Stimulated activated naive CD8-positive, alpha-beta T cell treated with anti-CD3 and anti-CD28 coated beads, Interleukin-15, amount 100 ng/mL, for 72 hours (primary cell): ENCODE measurements around the gene CPNE2.
"Not testable (repeated sequence)": the region's sequence is repeated elsewhere in the genome, so short reads cannot be mapped to it uniquely, and the experiment has no call there.

ENCODE experiments used
- ATAC-seq: fragments of 150-1000 bp; cut with Tn5 transposase; 2 replicates; pipeline ENCODE4 v1.10.0; 2021; ENCODE audit warnings: mild to moderate bottlenecking, moderate library complexity
- DNase-seq, 2 donors: peaks; one replicate each; pipeline ENCODE4 v3.0.0; 2021 to 2022
- H3K27ac Mint-ChIP-seq, 2 donors: one replicate each; pipeline ENCODE4 v1.8.0; 2022; ENCODE audit warnings: mild to moderate bottlenecking in 2 of 2, mixed read lengths in 2 of 2, moderate library complexity in 2 of 2
- H3K27me3 Mint-ChIP-seq: one replicate; pipeline ENCODE4 v1.8.0; 2022; ENCODE audit warnings: mixed read lengths
- H3K4me1 Mint-ChIP-seq: one replicate; pipeline ENCODE4 v1.8.0; 2022; ENCODE audit warnings: mild to moderate bottlenecking, mixed read lengths
- H3K4me3 Mint-ChIP-seq, 2 donors: one replicate each; pipeline ENCODE4 v1.8.0; 2022; ENCODE audit warnings: mild to moderate bottlenecking in 2 of 2, mixed read lengths in 2 of 2, moderate library complexity in 1 of 2
- H3K9me3 Mint-ChIP-seq, 2 donors: one replicate each; pipeline ENCODE4 v1.8.0; 2022; ENCODE audit warnings: mixed read lengths in 2 of 2

The CPNE2 gene

DNA sequence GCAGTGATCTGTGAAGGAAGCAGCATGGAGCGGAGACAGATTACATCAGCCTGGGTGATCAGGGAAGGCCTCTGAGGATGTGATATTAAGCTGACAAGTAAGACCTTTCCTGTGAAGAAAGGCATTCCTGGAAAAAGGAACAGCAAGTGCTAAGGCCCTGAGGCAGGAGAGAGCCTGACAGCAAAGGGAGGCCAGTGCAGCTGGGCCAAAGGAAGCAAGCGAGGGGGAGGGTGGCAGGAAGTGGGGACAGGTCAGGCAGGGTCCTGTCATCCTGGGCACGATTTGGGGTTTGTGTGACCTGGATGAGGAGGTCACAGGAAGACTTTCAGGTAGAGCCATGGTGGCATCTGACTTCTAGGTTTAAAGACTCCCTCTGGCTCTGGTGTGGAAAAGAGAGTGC is 12.3 kb downstream of the CPNE2 start:
- DNase-seq: no peak
- Mint-ChIP-seq H3K4me3 (no peak overlapping the region), H3K27me3 (no peaks in the 10 kb centered on the region), H3K27ac (peak overlapping the region; percentile 11 to 69), H3K4me1 (peaks cover 25% of the 10 kb centered on the region), H3K9me3 (no peaks in the 10 kb centered on the region)
- peak; percentile 74 for ATAC-seq

DNA sequence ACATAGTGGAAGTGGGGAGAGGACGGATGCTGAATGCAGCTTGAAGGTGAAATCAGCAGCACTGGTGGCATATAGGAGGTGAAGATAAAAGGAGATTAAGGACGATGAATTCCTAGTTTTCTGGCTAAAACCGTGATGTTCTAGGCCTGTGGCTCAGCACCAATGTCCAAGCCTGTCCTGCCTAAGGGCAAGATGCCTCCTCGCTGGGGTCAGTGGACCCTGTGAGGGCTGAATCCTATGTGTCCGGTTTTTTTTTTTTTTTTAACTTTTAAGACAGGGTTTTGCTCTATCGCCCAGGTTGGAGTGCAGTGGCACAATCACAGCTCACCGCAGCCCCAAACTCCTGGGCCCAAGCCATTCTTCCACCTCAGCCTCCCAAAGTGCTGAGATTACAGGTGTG is 12.8 kb downstream of the CPNE2 start:
- peaks cover 25% of the 10 kb centered on the region for H3K4me1 Mint-ChIP-seq
- H3K27ac Mint-ChIP-seq: no peak overlapping the region
- H3K27me3 Mint-ChIP-seq: no peaks in the 10 kb centered on the region
- no peak overlapping the region for H3K4me3 Mint-ChIP-seq
- no peak for DNase-seq
- no peaks in the 10 kb centered on the region for H3K9me3 Mint-ChIP-seq
- ATAC-seq: peak; percentile 6

DNA sequence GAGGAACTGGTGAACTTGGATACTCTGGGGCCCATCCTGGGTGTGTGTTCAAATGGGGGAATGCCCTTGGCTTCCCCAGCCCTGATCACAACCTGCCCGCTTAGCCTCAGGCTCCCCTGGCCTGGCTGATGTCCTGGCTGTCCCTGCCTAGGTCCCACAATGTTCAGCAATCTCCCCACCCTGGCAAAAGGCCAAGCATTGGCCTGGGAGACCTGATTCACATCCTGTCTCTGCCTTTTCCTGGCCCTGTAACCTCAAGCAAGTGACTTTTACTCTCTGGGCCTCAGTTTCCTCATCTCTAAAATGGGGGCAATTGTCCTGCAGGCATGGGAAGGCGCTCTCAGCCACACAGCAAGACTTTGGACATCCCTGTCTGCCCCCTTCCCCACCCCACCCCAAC is 14.4 kb downstream of the CPNE2 start:
- Mint-ChIP-seq H3K27ac (peak overlapping the region in 1 of 2 donors; percentile 62), H3K9me3 (no peaks in the 10 kb centered on the region), H3K4me3 (no peak overlapping the region)

DNA sequence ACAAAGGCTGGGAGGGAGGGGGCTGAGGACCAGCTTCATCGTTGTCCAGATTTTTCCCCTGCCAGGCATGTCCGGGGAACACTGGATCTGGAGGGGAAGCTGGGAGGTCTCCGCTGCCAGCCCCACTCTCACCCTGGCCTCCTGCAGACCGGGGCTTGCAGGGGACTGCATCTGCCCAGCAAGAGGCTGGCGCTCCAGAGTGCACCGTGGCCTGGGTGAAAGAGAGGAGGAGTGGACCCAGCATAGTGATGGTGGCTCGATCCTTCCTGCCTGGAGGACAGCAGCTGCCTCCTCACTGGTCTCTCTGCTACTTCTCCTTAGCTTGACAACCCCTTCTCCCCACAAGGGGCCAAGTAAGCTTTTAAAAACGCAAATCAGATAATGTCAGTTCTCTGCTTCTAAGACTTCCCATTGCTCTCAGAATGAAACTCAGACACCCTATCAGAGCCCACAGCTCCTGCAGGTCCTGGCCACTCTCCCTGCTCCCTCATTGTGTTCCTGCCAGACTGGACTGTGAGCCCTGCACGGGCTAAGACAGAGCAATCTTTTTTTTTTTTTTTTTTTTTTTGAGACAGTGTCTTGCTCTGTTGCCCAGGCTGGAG is 15.0 kb downstream of the CPNE2 start:
- Mint-ChIP-seq H3K9me3 (no peaks in the 10 kb centered on the region), H3K27me3 (no peaks in the 10 kb centered on the region), H3K27ac (peak overlapping the region in 1 of 2 donors; percentile 55), H3K4me1 (peaks cover 25% of the 10 kb centered on the region), H3K4me3 (no peak overlapping the region)
- ATAC-seq (no peak), DNase-seq (no peak)

More for the DNA sequence above, 14.4 kb downstream of the CPNE2 start:
- Mint-ChIP-seq H3K27me3 (no peaks in the 10 kb centered on the region), H3K4me1 (peaks cover 25% of the 10 kb centered on the region)
- DNase-seq: no peak
- no peak for ATAC-seq

DNA sequence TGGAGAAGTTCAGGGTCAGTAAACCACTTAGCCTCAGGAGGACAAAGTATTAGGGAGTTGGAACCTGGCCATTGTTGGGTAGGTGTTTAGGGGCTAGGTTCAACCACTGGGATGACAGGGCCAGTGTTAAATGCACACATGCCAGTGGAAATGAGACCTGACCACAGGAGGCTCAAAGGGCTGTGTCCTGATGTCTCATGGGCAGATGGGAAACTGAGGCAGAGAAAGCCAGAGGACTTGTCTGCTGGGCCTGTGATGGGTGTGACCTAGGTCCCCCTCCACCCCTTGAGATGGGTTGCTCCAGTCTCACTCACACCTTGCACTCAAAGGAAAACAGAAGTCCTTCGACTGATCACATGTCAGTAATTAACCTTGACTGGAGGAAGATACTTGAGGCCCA is 16.0 kb downstream of the CPNE2 start:
- no peak for DNase-seq
- no peak for ATAC-seq
- H3K27ac Mint-ChIP-seq: no peak overlapping the region
- no peaks in the 10 kb centered on the region for H3K27me3 Mint-ChIP-seq
- peaks cover 33% of the 10 kb centered on the region for H3K4me1 Mint-ChIP-seq
- H3K4me3 Mint-ChIP-seq: no peak overlapping the region
- no peaks in the 10 kb centered on the region for H3K9me3 Mint-ChIP-seq

DNA sequence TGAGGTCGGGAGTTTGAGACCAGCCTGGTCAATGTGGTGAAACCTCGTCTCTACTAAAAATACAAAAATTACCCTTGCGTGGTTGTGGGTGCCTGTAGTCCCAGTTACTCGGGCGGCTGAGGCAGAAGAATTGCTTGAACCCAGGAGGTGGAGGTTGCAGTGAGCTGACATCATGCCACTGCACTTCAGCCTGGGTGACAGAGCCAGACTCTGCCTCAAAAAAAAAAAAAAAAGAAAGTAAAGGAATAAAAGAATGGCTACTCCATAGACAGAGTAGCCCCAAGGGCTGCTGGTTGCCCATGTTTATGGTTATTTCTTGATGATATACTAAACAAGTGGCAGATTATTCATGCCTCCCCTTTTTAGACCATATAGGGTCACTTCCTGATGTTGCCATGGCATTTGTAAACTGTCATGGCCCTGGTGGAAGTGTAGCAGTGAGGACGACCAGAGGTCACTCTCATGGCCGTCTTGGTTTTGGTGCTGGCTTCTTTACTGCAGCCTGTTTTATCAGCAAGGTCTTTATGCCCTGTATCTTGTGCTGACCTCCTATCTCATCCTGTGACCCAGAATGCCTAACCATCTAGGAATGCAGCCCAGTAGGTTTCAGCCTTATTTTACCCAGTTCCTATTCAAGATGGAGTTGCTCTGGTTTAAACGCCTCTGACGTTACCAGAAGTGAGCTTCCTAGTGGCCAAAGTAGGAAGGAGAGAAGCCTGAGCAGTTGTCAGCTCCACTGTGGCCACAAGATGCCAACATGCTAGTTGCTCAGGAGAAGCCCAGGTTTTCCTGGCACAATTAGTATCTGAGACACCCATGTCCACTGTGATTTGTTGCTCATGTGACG is 17.1 kb downstream of the CPNE2 start:
- H3K27me3 Mint-ChIP-seq, DNase-seq: not testable (repeated sequence)
- peaks cover 30% of the 10 kb centered on the region for H3K4me1 Mint-ChIP-seq

DNA sequence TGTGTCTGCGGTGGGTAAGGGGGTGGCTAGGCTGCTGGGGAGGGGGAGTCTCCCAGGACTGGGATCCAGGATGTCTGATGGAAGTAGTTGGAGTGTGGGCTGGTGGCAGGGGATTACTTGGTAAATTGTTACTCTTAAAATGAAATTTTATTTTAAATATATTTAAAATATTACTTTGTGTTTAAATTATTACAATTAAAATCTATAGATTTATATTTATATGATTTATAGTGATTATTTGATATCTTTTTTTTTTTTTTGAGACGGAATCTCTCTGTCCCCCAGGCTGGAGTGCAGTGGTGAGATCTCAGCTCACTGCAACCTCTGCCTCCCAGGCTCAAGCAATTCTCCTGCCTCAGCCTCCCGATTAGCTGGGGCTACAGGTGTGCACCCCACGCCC is 18.6 kb downstream of the CPNE2 start:
- Mint-ChIP-seq H3K27ac (no peak overlapping the region), H3K27me3 (no peaks in the 10 kb centered on the region), H3K4me1 (peaks cover 17% of the 10 kb centered on the region), H3K9me3 (no peaks in the 10 kb centered on the region), H3K4me3 (no peak overlapping the region)
- no peak for DNase-seq
- no peak for ATAC-seq

More for the DNA sequence above, 17.1 kb downstream of the CPNE2 start:
- H3K27ac Mint-ChIP-seq, H3K9me3 Mint-ChIP-seq, H3K4me3 Mint-ChIP-seq, ATAC-seq: not testable (repeated sequence)

DNA sequence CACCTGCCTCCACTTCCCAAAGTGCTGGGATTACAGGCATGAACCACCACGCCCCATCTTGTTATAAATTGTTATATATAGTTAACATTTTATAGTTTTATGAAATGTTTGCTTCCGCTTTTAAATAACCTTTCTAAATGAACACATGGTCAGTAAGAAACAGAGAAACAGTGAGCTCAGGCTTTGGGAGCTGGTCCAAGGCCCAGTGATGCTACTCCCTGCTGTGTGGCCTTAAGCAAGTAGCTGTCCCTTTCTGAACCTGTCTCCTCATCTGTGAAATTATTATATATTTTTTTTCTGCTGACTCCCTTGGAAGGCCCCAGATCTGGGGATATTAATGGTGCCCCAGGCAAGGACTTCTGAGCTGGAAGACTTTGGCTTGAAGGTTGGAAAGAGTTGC is 19.0 kb downstream of the CPNE2 start:
- H3K9me3 Mint-ChIP-seq: no peaks in the 10 kb centered on the region
- no peak overlapping the region for H3K27ac Mint-ChIP-seq
- no peaks in the 10 kb centered on the region for H3K27me3 Mint-ChIP-seq
- ATAC-seq (no peak), DNase-seq (no peak)
- H3K4me3 Mint-ChIP-seq: no peak overlapping the region
- H3K4me1 Mint-ChIP-seq: peaks cover 12% of the 10 kb centered on the region

DNA sequence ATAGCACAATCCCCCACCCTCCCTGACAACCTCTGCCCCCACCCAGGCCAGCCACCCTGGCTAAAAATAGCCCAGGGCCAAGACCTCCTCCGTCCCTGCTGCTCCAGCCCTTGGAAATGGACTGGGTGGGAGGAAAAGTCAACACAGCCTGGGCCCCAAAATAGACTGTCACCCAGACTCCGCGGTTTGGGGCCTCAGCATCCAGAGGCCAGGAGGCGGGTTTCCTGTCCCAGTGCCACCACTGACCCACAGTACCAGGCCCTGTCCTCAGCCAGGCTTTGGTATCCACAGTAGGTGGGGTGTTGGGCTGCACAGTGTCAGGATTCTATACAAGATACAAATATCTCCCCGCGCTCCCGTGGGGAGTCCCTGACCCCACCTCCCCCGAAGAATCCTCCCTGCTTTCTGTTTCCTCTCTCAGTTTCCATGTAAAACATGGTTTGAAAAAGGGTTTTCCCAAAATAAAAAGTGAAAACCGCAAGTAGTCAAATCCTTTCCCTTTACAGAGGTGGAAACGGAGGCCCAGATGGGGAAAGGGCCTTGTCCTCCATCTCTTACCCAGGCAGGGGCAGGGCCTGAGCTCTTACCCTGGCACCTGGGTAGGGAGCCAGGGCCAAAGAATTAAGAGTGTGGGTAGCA is 20.1 kb downstream of the CPNE2 start:
- DNase-seq: no peak
- Mint-ChIP-seq H3K4me1 (peaks cover 8% of the 10 kb centered on the region), H3K27ac (peak overlapping the region; percentile 6 to 61), H3K9me3 (no peaks in the 10 kb centered on the region), H3K27me3 (no peaks in the 10 kb centered on the region), H3K4me3 (no peak overlapping the region)
- ATAC-seq: peak; percentile 56

DNA sequence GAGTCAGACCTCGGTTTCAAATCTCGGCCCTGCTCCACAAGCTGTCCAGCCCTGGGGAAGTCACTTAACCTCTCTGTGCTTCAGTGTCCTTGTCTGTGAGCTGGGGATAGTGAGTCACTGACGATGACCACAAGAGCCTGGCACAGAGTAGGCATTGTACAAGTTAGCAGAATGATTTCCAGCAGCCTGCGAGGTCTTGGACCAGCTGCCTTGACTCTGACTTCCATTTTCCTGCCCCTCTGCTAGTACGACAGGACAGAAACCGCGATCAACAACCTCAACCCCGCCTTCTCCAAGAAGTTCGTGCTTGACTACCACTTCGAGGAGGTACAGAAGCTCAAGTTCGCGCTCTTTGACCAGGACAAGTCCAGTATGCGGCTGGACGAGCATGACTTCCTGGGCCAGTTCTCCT is 20.7 kb downstream of the CPNE2 start:
- H3K27ac Mint-ChIP-seq: no peak overlapping the region
- H3K9me3 Mint-ChIP-seq: no peaks in the 10 kb centered on the region
- ATAC-seq (peak; percentile 72), DNase-seq (no peak)
- no peaks in the 10 kb centered on the region for H3K27me3 Mint-ChIP-seq
- peaks cover 8% of the 10 kb centered on the region for H3K4me1 Mint-ChIP-seq
- H3K4me3 Mint-ChIP-seq: no peak overlapping the region

DNA sequence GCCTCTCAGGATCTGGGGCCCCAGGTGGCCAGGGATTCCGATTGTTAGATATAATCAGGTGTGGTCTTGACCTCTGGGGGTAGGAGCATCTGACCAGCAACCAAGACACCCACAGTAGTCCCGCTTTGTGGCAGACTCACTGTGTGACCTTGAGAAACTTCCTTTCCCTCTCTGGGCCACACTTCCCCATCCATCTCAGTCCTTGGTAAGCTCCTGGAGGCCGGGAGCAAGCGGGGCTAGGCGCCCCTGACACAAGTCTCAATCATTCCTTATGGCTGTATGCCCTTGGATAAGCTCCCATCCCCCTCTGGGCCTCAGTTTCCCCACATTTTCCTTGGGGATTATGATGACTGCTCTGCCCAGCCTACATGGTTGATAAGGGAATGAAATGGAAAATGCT is 21.3 kb downstream of the CPNE2 start:
- no peak overlapping the region for H3K4me3 Mint-ChIP-seq
- no peak for DNase-seq
- ATAC-seq: no peak
- no peaks in the 10 kb centered on the region for H3K9me3 Mint-ChIP-seq
- no peak overlapping the region for H3K27ac Mint-ChIP-seq
- H3K27me3 Mint-ChIP-seq: no peaks in the 10 kb centered on the region
- H3K4me1 Mint-ChIP-seq: peaks cover 8% of the 10 kb centered on the region

DNA sequence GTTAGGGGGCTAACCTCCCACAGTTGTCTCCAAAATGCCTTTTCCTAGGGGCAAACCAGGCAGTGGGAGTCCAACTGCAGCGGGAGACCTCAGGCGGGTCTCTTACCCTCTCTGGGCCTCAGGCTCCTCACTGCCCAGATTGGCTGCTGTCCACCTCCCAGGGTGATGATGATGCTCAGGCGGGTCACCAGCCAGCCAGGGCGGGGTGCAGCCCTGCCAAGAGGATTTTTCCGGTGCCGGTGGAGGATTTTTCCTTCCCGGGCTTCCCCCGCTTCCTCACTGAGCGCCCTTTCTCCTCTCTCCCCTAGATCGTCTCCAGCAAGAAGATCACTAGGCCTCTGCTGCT is 22.8 kb downstream of the CPNE2 start:
- ATAC-seq (no peak), DNase-seq (no peak)
- Mint-ChIP-seq H3K9me3 (no peaks in the 10 kb centered on the region), H3K27ac (no peak overlapping the region), H3K27me3 (no peaks in the 10 kb centered on the region), H3K4me1 (peaks cover 8% of the 10 kb centered on the region), H3K4me3 (no peak overlapping the region)

DNA sequence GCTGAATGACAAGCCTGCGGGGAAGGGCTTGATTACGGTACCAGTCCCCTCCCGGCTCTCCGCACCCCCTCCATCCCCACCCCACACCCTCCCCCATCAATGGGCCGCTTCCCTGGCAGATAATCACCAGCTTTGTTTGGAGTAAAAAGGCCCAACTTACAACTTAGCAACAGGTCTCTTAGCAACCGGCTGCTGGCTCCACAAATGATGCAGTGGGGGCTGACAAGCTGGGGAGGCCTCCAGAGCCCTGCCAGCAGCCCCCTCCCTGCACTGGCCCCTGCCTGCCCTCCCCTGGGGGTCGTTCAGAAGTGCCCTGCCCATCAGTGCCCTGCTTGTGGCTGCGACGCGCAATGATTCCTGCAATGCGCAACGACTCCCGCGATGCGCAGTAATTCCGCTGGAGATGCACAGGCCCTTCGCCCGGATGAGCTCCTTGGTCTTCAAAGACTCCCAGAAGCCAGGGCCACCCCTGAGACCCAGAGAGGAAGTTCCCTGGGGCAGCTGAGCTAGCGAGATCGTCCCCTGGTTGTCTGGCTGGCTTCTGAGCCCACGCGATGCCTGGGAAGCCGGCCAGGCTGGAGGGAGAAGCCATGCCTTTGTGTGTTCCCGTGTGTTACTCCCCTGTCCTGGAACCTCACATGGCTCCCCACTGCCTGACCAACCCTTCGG is 23.3 kb downstream of the CPNE2 start:
- Mint-ChIP-seq H3K27ac (no peak overlapping the region), H3K9me3 (no peaks in the 10 kb centered on the region), H3K4me3 (no peak overlapping the region), H3K27me3 (no peaks in the 10 kb centered on the region), H3K4me1 (peaks cover 8% of the 10 kb centered on the region)
- no peak for ATAC-seq
- DNase-seq: no peak

DNA sequence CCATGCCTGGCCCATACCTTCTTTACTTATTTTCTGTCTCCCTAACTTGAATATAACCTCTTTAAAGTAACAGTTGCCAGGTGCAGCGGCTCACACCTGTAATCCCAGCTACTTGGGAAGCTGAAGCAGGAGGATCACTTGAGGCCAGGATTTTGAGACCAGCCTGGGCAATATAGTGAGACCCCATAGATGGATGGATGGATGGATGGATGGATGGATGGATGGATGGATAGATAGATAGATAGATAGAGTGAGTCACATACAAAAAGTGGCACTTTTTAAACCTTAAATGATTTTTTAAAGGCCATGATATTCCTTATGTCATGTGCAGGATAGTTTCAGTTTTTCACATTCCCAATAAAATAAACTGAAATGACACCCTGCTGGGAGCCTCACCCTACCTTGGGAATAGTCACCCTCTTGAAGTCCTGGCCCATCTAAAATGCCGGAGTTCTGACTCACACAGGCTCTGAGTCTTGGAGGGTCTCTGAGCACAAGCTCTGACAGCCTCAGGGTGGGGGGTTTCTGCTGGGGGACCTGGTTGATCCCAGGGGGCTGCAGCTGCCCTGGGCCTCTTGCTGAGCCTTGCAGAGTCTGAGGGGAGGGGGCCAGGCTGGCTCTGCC is 26.2 kb downstream of the CPNE2 start:
- no peaks in the 10 kb centered on the region for H3K27me3 Mint-ChIP-seq
- peaks cover 8% of the 10 kb centered on the region for H3K4me1 Mint-ChIP-seq
- DNase-seq: no peak
- ATAC-seq: no peak
- H3K27ac Mint-ChIP-seq: no peak overlapping the region
- no peaks in the 10 kb centered on the region for H3K9me3 Mint-ChIP-seq
- no peak overlapping the region for H3K4me3 Mint-ChIP-seq

DNA sequence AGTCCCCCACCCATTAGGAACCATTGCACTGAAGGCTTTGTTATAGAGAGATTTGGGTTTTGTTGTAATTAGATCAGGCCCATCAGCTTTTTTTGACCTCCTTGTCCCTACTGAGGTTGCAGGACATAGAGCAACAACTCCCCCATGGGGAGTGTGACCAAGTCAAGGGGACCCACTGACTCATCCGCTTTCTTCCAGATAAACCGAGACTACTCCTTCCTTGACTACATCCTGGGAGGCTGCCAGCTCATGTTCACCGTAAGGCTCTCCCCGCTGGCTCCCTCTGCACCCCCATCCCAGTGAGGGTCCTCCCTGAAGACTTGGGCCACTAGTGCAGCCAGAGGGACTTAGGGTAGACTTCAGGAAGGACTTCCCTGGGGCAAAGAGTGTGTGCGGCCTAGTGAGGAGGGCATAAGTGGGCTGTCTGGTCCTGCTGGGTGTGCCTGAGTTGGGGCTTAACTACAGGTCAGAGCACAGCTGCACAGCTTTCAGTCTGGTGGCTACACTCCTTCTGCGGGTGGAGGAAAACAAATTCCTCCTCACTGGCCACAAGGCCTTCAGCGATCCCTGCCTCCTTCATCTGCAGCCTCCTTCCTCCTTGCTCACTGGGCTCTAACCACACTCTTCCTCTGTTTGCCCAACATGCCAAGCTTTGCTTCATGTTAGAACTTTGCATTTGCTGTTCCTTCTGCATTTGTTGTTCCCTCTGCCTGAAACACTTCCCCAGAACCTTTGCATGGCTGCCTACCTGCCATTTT is 31.0 kb downstream of the CPNE2 start:
- H3K27ac Mint-ChIP-seq: peak overlapping the region in 1 of 2 donors; percentile 35
- H3K4me3 Mint-ChIP-seq: peak overlapping the region; percentile 9 to 24
- ATAC-seq: no peak
- H3K9me3 Mint-ChIP-seq: no peaks in the 10 kb centered on the region
- DNase-seq: no peak
- H3K4me1 Mint-ChIP-seq: peaks cover 50% of the 10 kb centered on the region
- H3K27me3 Mint-ChIP-seq: no peaks in the 10 kb centered on the region
